PC-3 (cell line): Measurements from ENCODE around the gene PIGA.

Experiments
- CTCF ChIP-seq: fragments of 300-600 bp; sonication (generic); conservative IDR thresholded peaks from 2 replicates; pipeline ENCODE4 v1.5.1; 2017; ENCODE audit warnings: antibody characterized with exemption, low read depth, mild to moderate bottlenecking, low read length
- EZH2 ChIP-seq: fragments of 300-600 bp; sonication (generic); IDR thresholded peaks from one replicate; pipeline ENCODE4 v1.6.1; 2017; ENCODE audit warnings: antibody characterized with exemption, mild to moderate bottlenecking, low read length; ENCODE audit not compliant: unreplicated experiment
- EZH2phosphoT487 ChIP-seq: fragments of 300-600 bp; sonication (generic); IDR thresholded peaks from 2 replicates; pipeline ENCODE4 v1.6.1; 2018; ENCODE audit warnings: mild to moderate bottlenecking, antibody characterized with exemption, low read length, borderline replicate concordance

GRCh38 chrX:15336023-15336413 is 695 bp upstream of the PIGA start:
- no peak for TF ChIP-seq CTCF
- no peak for TF ChIP-seq EZH2
- no peak for TF ChIP-seq EZH2phosphoT487
